Measurements from ENCODE around the gene ALCAM. TPM values are rescaled to one million over a fixed set of nuclear protein-coding genes. Genes with fewer than 3 reads are reported as not detected.

The ALCAM gene
- polyA plus RNA-seq, 1 of the 3 experiments (the other 2 are of a cell fraction) = 58.3 TPM

DNA sequence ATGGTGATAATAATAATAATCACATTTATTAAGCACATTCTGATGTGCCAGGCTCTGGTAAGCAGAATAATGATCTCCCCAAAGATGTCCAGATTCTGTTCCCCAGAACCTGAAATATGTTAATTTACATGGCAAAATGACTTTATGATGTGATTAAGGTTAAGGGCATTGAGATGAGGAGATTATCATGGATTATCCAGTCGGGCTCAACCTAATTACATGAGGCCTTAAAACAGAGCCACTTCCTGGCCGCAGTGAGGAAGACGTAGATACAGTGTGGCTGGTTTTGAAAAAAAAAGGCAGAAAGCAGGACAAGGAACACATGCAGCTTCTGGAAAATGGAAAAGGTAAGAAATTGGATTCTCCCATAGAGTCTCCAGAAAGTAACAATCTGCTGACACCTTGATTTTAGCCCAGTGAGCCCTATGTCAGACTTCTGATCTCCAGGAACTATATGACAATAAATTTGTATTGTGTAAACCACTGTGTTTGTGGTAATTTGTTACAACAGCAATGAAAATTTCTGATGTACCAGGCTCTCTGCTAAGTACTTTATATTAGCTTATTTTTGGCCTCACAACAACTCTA, 126.7 kb downstream of the ALCAM start:
- Histone ChIP-seq H3K4me2 (no peak overlapping the region), H3K27ac (ENCODE audit: low read depth in 2 of 2, low read length in 1 of 2) (peak overlapping the region in 1 of 2 experiments; percentile 60; a peak in 2 of 4 replicates), H3K36me3 (replicated peaks in 1 of 2; ENCODE audit: control insufficient read depth in 1 of 2, insufficient read depth in 2 of 2, low read length in 1 of 2) (peaks cover 0 to 40% of the 10 kb centered on the region in 2 experiments), H2AFZ (ENCODE audit: low read depth) (no peak overlapping the region), H3K4me1 (ENCODE audit: control insufficient read depth in 1 of 2, insufficient read depth in 2 of 2, low read depth in 1 of 2, low read length in 1 of 2) (no peaks in the 10 kb centered on the region; a peak in 2 of 4 replicates), H3K27me3 (ENCODE audit: insufficient read depth) (no peaks in the 10 kb centered on the region), H3K9me3 (peaks cover 11% of the 10 kb centered on the region; the same call in 1 of the 2 replicates), H3K9me2 (no peaks in the 10 kb centered on the region), H3F3A (replicated peaks; ENCODE audit: insufficient read depth) (no peaks in the 10 kb centered on the region), H4K20me1 (ENCODE audit: insufficient read depth) (no peaks in the 10 kb centered on the region), H3K79me2 (ENCODE audit: insufficient read depth) (peaks cover 78% of the 10 kb centered on the region), H3K4me3 (ENCODE audit: low read depth in 2 of 2, low read length in 1 of 2) (no peak overlapping the region), H3K9ac (no peak overlapping the region)
- peak; percentile 9 for DNase-seq
- 75% methylated on average over 3 of the region's 3 CpGs for WGBS (ENCODE audit: low lambda C conversion rate)
- ChIA-PET POLR2A (no interaction called here), CTCF (no interaction called here)
- TF ChIP-seq GATA2 (CRISPR knock-in tag; IDR thresholded peaks at IDR 0.05) = peak; percentile 50
- TF ChIP-seq FOXM1 (IDR thresholded peaks at IDR 0.05; ENCODE audit: low read depth) = no peak
- TF ChIP-seq EP300 (IDR thresholded peaks at IDR 0.05; ENCODE audit: borderline replicate concordance in 1 of 2, low read depth in 1 of 2, low read length in 1 of 2) = peak in 1 of 2 experiments; percentile 52; a peak in 1 of 4 replicates
- TF ChIP-seq, protein P1, sequence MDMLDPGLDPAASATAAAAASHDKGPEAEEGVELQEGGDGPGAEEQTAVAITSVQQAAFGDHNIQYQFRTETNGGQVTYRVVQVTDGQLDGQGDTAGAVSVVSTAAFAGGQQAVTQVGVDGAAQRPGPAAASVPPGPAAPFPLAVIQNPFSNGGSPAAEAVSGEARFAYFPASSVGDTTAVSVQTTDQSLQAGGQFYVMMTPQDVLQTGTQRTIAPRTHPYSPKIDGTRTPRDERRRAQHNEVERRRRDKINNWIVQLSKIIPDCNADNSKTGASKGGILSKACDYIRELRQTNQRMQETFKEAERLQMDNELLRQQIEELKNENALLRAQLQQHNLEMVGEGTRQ (IDR thresholded peaks at IDR 0.05; ENCODE audit: borderline replicate concordance, low read depth, low read length) = no peak
- TF ChIP-seq MXI1 (IDR thresholded peaks at IDR 0.05; ENCODE audit: low read depth, low read length) = no peak

DNA sequence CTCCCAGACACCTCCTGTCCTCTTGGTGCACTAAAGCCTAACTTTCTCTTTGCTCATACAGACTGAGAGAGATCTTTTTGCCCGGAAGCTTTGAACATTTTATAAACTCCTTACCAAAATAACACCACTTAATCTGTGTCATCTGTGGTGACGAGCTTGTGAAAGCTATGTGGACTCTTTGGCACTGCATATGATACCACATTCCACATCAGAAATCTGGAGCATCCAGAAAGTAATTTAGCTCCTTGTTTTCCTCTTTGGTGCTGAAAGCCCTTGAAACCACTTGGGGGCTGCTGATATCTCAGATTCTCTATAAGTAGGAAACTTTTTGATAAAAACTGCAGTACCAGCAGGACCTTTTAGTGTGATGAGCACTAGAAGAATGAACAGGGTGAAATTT, 128.3 kb downstream of the ALCAM start:
- Histone ChIP-seq H3K4me1 (ENCODE audit: control insufficient read depth in 1 of 2, insufficient read depth in 2 of 2, low read depth in 1 of 2, low read length in 1 of 2) (peaks cover 0 to 9% of the 10 kb centered on the region in 2 experiments; a peak in 2 of 4 replicates), H3K9me3 (peaks cover 11% of the 10 kb centered on the region; the same call in 1 of the 2 replicates), H3K27ac (ENCODE audit: low read depth in 2 of 2, low read length in 1 of 2) (no peak overlapping the region), H3K9ac (no peak overlapping the region), H4K20me1 (ENCODE audit: insufficient read depth) (no peaks in the 10 kb centered on the region; the same call in 1 of the 2 replicates), H3K27me3 (ENCODE audit: insufficient read depth) (no peaks in the 10 kb centered on the region), H2AFZ (ENCODE audit: low read depth) (no peak overlapping the region), H3K79me2 (ENCODE audit: insufficient read depth) (peaks cover 78% of the 10 kb centered on the region), H3K9me2 (no peaks in the 10 kb centered on the region), H3K4me3 (ENCODE audit: low read depth in 2 of 2, low read length in 1 of 2) (no peak overlapping the region), H3F3A (replicated peaks; ENCODE audit: insufficient read depth) (peaks cover 3% of the 10 kb centered on the region), H3K4me2 (no peak overlapping the region), H3K36me3 (replicated peaks in 1 of 2; ENCODE audit: control insufficient read depth in 1 of 2, insufficient read depth in 2 of 2, low read length in 1 of 2) (peaks cover 0 to 43% of the 10 kb centered on the region in 2 experiments)
- CTCF ChIA-PET = no interaction called here
- TF ChIP-seq JUND (IDR thresholded peaks at IDR 0.05) = no peak
- no peak for TF ChIP-seq TEAD4 (IDR thresholded peaks at IDR 0.05; ENCODE audit: borderline replicate concordance, insufficient read depth)
- no peak for TF ChIP-seq RFX5 (IDR thresholded peaks at IDR 0.05; ENCODE audit: low read length)
- TF ChIP-seq POLR2AphosphoS5 (IDR thresholded peaks at IDR 0.05; ENCODE audit: low read depth, low read length) = no peak
- POLR2A ChIA-PET = no interaction called here
- WGBS (ENCODE audit: low lambda C conversion rate) = 91% methylated on average over 2 of the region's 2 CpGs
- no peak for DNase-seq

DNA sequence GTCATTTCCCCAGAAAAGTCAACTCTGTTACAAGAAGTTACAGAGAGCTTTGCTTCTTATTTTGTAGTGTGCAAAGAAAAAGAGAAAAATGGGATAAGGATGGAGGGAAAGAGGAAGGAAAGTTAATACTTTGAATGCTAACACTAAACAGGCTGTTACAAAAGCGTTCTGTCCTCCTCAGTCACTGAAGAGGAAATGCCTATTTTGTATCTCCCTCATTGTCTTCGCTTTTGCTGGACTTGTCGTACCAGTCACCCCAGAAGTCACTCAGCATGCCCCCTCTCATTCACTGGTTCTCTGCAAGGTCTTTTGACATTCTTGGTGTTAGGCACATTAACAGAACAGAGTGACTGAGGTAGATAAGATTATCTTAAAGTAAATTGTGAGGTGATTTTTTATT, 129.6 kb downstream of the ALCAM start:
- H3K79me2 ChIP-seq (ENCODE audit: insufficient read depth) = peaks cover 78% of the 10 kb centered on the region
- H4K20me1 ChIP-seq (ENCODE audit: insufficient read depth) = no peaks in the 10 kb centered on the region; the same call in 1 of the 2 replicates
- H3K4me2 ChIP-seq = no peak overlapping the region
- ChIA-PET POLR2A (no interaction called here), CTCF (no interaction called here)
- H3K9me2 ChIP-seq = no peaks in the 10 kb centered on the region
- H2AFZ ChIP-seq (ENCODE audit: low read depth) = no peak overlapping the region
- 97% methylated on average over 3 of the region's 3 CpGs for WGBS (ENCODE audit: low lambda C conversion rate)
- H3K36me3 ChIP-seq (replicated peaks in 1 of 2; ENCODE audit: control insufficient read depth in 1 of 2, insufficient read depth in 2 of 2, low read length in 1 of 2) = peaks cover 0 to 32% of the 10 kb centered on the region in 2 experiments
- H3K9me3 ChIP-seq = no peaks in the 10 kb centered on the region
- peaks cover 8% of the 10 kb centered on the region for H3F3A ChIP-seq (replicated peaks; ENCODE audit: insufficient read depth)
- H3K4me3 ChIP-seq (ENCODE audit: low read depth in 2 of 2, low read length in 1 of 2) = no peak overlapping the region
- H3K4me1 ChIP-seq (ENCODE audit: control insufficient read depth in 1 of 2, insufficient read depth in 2 of 2, low read depth in 1 of 2, low read length in 1 of 2) = peaks cover 3 to 17% of the 10 kb centered on the region in 2 experiments; a peak in 3 of 4 replicates
- no peak for TF ChIP-seq JUND (IDR thresholded peaks at IDR 0.05)
- TF ChIP-seq TCF12 (IDR thresholded peaks at IDR 0.05) = no peak
- no peak for TF ChIP-seq FOSL2 (IDR thresholded peaks at IDR 0.05; ENCODE audit: borderline replicate concordance, low read depth)
- no peak for TF ChIP-seq TEAD4 (IDR thresholded peaks at IDR 0.05; ENCODE audit: borderline replicate concordance, insufficient read depth)
- TF ChIP-seq SIN3A (IDR thresholded peaks at IDR 0.05; ENCODE audit: borderline replicate concordance, low read depth, low read length) = no peak
- TF ChIP-seq, protein P2, sequence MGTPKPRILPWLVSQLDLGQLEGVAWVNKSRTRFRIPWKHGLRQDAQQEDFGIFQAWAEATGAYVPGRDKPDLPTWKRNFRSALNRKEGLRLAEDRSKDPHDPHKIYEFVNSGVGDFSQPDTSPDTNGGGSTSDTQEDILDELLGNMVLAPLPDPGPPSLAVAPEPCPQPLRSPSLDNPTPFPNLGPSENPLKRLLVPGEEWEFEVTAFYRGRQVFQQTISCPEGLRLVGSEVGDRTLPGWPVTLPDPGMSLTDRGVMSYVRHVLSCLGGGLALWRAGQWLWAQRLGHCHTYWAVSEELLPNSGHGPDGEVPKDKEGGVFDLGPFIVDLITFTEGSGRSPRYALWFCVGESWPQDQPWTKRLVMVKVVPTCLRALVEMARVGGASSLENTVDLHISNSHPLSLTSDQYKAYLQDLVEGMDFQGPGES (IDR thresholded peaks at IDR 0.05; ENCODE audit: low read depth, low read length) = no peak
- TF ChIP-seq, protein P1 (IDR thresholded peaks at IDR 0.05; ENCODE audit: borderline replicate concordance, low read depth, low read length) = no peak
- TF ChIP-seq NRF1 (IDR thresholded peaks at IDR 0.05; ENCODE audit: low read depth, low read length) = no peak
- TF ChIP-seq, protein P3, sequence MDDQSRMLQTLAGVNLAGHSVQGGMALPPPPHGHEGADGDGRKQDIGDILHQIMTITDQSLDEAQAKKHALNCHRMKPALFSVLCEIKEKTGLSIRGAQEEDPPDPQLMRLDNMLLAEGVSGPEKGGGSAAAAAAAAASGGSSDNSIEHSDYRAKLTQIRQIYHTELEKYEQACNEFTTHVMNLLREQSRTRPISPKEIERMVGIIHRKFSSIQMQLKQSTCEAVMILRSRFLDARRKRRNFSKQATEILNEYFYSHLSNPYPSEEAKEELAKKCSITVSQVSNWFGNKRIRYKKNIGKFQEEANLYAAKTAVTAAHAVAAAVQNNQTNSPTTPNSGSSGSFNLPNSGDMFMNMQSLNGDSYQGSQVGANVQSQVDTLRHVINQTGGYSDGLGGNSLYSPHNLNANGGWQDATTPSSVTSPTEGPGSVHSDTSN (IDR thresholded peaks at IDR 0.05) = no peak
- TF ChIP-seq RAD21 (IDR thresholded peaks at IDR 0.05; ENCODE audit: low read length) = no peak
- DNase-seq = no peak
- H3K27ac ChIP-seq (ENCODE audit: low read depth in 2 of 2, low read length in 1 of 2) = no peak overlapping the region
- H3K9ac ChIP-seq = no peak overlapping the region
- H3K27me3 ChIP-seq (ENCODE audit: insufficient read depth) = no peaks in the 10 kb centered on the region

Measured in SK-N-SH (cell line).